ENCODE measurements around the gene DEPDC4.
"Not testable (repeated sequence)": the region's sequence is repeated elsewhere in the genome, so short reads cannot be mapped to it uniquely, and the experiment has no call there.

DNA sequence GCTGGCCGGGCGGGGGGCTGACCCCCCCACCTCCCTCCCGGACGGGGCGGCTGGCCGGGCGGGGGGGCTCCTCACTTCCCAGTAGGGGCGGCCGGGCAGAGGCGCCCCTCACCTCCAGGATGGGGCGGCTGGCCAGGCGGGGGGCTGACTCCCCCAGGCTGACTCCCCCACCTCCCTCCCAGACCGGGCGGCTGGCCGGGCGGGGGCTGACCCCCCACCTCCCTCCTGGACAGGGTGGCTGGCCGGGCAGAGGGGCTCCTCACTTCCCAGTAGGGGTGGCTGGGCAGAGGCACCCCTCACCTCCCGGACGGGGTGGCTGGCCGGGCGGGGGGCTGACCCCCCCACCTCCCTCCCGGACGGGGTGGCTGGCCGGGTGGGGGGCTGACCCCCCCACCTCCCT lies 27.5 kb upstream of the DEPDC4 start:
- not testable (repeated sequence) for TF ChIP-seq CTCF, POLR2A, EP300 (IDR thresholded peaks at IDR 0.05)

All from tibial nerve (tissue), 4 donors.